ENCODE measurements around the gene RAB14. TPM values are rescaled to one million over a fixed set of nuclear protein-coding genes. Genes with fewer than 3 reads are reported as not detected.

Gene RAB14
- total RNA-seq, 1 donor from 2014 or later: 29.0 TPM

DNA sequence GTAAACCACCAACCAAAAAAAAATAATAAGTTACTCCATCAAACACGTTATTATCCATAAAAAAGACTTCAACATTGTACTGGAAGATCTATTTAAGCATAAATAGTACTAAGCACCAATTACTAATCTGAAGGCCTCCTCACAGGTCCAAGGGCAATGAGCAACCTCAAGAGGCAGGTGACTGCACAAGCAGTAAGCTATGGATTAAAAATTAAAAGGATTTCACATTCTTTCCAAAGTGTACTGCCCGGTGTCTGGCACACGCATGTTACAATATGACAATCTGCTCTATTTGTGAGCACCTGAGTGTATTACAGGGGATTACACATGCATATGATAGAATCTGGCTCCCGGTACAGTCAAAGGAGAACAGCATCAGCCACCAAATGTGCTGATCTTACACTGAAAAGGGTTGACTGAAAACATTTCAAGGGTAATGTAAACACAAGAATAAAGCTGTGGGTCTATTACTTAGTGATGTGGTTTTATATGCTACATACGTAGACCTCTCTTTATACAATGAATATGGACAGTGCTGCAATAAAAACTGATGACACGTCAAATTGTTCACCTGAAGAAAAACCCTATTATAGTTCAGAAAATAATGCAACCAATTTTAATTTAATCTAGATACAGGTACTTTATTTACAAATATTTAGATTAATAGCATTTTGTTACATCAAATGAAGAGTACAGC, 22.8 kb downstream of the RAB14 start:
- H3K36me3 ChIP-seq: peaks cover 0 to 33% of the 10 kb centered on the region in 2 donors
- no peaks in the 10 kb centered on the region for H3K9me3 ChIP-seq
- H3K4me3 ChIP-seq: no peak overlapping the region
- H3K27me3 ChIP-seq: no peaks in the 10 kb centered on the region
- intact Hi-C loops (cut with DNase I): no loop called here
- TF ChIP-seq POLR2A (IDR thresholded peaks at IDR 0.05) (no peak), POLR2AphosphoS5 (IDR thresholded peaks at IDR 0.05; ENCODE audit: insufficient read depth in 1 of 2, low read depth in 1 of 2) (no peak), CTCF (IDR thresholded peaks at IDR 0.05) (no peak)
- DNase-seq (ENCODE audit: extremely low spot score in 2 of 2): no peak
- no peak overlapping the region for H3K27ac ChIP-seq
- peaks cover 16% of the 10 kb centered on the region for H3K4me1 ChIP-seq

DNA sequence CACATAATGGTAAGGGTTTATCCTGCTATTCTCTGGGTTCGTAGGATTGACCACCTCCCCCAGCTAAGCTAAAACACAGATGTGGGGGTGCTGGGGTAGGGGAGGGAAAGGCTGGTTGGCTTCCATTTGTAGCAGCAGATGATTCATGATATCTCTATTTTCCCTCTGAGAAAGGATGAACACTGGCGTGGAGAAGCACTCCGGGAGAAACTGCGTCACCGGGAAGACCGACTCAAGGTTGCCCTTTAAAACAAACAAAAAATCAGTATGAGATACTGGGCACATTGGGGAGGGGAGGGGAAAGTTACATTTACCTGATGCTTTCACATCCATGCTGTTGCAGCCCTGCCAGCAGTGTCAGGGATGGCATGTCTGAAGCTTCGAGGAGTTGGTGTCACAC, 28.2 kb downstream of the RAB14 start:
- Histone ChIP-seq H3K27me3 (no peaks in the 10 kb centered on the region), H3K27ac (no peak overlapping the region), H3K4me3 (no peak overlapping the region), H3K9me3 (no peaks in the 10 kb centered on the region), H3K36me3 (peaks cover 0 to 49% of the 10 kb centered on the region in 2 donors), H3K4me1 (no peaks in the 10 kb centered on the region)
- DNase-seq (ENCODE audit: extremely low spot score in 2 of 2): no peak
- intact Hi-C loops (cut with DNase I): no loop called here
- no peak for TF ChIP-seq CTCF (IDR thresholded peaks at IDR 0.05)
- TF ChIP-seq POLR2A (IDR thresholded peaks at IDR 0.05): no peak
- TF ChIP-seq POLR2AphosphoS5 (IDR thresholded peaks at IDR 0.05; ENCODE audit: insufficient read depth in 1 of 2, low read depth in 1 of 2): no peak

- intact Hi-C loops (cut with DNase I): no loop called here
- H3K27ac ChIP-seq: no peak overlapping the region
- peaks cover 0 to 49% of the 10 kb centered on the region in 2 donors for H3K36me3 ChIP-seq
- H3K27me3 ChIP-seq: no peaks in the 10 kb centered on the region
- H3K9me3 ChIP-seq: no peaks in the 10 kb centered on the region
- H3K4me3 ChIP-seq: no peak overlapping the region
- no peaks in the 10 kb centered on the region for H3K4me1 ChIP-seq
- DNase-seq (ENCODE audit: extremely low spot score in 2 of 2): no peak
- no peak for TF ChIP-seq CTCF (IDR thresholded peaks at IDR 0.05)
- TF ChIP-seq POLR2AphosphoS5 (IDR thresholded peaks at IDR 0.05; ENCODE audit: insufficient read depth in 1 of 2, low read depth in 1 of 2): no peak
- no peak for TF ChIP-seq POLR2A (IDR thresholded peaks at IDR 0.05)
Measured at GRCh38 chr9:121172726-121173487, 28.8 kb downstream of the RAB14 start.

- H3K36me3 ChIP-seq: peaks cover 0 to 49% of the 10 kb centered on the region in 2 donors
- intact Hi-C loops (cut with DNase I): no loop called here
- no peaks in the 10 kb centered on the region for H3K9me3 ChIP-seq
- no peaks in the 10 kb centered on the region for H3K4me1 ChIP-seq
- TF ChIP-seq POLR2A (IDR thresholded peaks at IDR 0.05) (no peak), POLR2AphosphoS5 (IDR thresholded peaks at IDR 0.05; ENCODE audit: insufficient read depth in 1 of 2, low read depth in 1 of 2) (no peak), CTCF (IDR thresholded peaks at IDR 0.05) (no peak)
- H3K27ac ChIP-seq: no peak overlapping the region
- no peak overlapping the region for H3K4me3 ChIP-seq
- no peak for DNase-seq (ENCODE audit: extremely low spot score in 2 of 2)
- H3K27me3 ChIP-seq: no peaks in the 10 kb centered on the region
Measured at GRCh38 chr9:121171236-121171635, 30.4 kb downstream of the RAB14 start.
